GM19467 (cell line): Measurements from ENCODE around the gene FOXK1.

ENCODE experiments used
- ATAC-seq: cut with Tn5 transposase; IDR thresholded peaks from one replicate; pipeline ENCODE4 v1.9.1; 2021; ENCODE audit warnings: mild to moderate bottlenecking, moderate library complexity; ENCODE audit not compliant: unreplicated experiment

Gene FOXK1

DNA sequence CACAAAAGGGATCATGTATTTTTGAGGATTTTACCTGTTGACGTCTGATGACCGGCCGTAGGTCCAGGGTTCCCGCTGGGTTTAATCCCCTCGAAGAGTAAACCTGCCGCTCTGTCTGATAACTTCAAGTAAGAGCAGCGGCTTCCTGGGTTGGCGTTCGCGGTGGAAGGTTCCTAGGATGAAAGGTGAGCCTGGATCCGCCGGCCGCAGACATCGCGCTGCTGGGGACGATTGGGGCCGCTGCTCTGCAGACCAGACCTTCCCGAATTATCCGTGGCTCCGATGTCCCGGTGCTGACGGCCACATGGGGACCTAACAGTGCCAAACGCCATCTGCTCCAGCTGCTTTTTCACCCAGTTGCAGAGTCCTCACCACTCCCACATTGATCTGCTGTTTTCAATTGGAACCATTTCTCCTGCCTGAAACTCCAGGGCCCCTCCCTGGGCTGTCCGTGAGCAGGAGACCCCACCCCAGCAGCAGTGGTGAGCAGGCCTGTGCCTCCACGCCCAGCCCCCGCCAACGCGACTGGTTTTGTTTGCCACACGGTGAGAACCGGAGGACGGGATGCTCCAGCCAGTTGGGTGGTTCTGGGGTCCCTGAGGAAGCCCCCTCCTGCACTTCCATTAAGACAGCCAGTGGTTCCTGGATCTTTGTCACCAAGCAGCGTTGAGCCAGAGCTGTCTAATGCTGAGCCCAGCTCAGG is 81.1 kb downstream of the FOXK1 start:
- ATAC-seq, result no peak

DNA sequence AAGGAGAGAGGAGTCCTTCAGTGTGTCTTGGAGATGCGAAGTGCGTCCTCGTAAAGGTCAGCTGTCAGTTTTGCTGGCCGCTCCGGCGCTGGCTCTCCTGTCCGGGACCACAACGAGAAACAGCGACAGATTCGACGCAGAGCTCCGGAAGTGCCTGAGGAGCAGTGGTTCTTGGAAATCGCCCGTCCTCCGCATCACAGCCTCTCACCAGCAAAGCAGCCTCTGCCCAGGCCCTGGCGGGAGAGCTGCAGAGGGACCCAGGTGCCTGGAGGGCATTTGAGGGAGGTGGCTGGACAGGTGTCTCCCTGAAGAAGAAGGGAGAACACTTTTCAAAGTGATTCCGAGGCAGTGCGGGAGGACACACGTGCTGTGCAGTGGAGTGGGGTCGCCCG is 81.7 kb downstream of the FOXK1 start:
- ATAC-seq, result no peak

GRCh38 chr7:4764402-4765007 is 82.4 kb downstream of the FOXK1 start:
- ATAC-seq, result no peak

GRCh38 chr7:4765776-4766490 is 83.8 kb downstream of the FOXK1 start:
- ATAC-seq, result no peak

DNA sequence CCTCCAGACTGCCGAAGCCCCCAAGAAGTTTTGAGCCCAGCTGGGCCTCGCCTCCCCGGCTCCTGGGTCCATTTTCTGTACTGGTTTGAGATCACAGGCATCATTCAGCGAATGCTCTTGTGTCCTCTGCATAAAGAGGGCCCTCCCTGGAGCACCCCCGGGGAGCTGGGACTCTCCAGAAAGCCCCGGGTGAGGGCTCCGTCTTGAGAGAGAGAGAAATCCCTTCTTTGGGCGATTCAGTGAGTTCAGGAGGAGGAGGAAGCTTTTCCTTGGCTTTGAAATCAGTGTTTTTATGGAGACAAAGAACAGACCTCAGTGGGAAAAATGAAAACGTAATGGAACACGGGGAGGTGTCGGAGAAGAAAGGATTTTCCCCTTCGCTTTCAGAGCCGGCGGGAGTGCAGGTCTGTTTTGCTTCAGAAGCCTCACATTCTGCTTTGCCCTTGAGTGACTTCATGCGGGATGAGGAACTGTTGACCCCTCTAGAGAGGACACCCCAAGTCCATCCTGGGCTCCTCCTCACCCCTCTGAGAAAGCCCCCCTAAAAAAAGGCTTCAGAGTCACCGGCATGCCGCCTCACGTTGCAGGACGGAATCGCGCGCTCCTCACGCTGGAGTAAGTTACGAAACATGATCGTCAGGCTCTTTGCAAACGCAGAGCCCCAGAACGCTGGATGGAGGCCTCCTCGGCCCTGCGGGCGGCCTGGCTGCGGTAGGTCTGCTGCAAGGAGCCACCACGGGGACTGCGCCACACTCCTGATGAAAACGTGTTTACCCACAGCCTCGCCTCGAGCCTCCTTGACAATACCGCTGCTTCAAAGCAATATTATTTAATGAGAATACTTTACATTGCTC is 84.8 kb downstream of the FOXK1 start:
- ATAC-seq, result no peak

GRCh38 chr7:4768597-4769569 is 86.8 kb downstream of the FOXK1 start:
- no peak for ATAC-seq

DNA sequence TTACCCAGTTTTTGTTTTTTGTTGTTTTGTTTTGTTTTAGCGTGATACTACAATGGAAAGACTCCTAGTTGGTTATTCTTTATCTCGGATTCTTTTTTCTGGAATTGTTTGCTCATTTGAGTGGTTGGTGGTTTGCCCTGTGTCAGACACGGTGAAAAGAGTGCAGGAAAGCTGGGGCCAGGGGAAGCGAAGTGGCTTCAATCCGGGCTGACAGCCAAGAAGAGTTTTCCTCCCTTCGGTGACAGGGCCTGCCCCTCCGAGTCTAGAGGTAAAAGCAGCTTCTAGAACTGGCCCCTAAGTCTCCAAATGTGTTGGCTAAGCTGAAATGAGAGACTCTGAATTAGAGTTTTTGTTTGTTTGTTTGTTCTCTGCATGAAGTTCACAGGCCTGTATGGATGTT is 87.7 kb downstream of the FOXK1 start:
- ATAC-seq, result no peak

DNA sequence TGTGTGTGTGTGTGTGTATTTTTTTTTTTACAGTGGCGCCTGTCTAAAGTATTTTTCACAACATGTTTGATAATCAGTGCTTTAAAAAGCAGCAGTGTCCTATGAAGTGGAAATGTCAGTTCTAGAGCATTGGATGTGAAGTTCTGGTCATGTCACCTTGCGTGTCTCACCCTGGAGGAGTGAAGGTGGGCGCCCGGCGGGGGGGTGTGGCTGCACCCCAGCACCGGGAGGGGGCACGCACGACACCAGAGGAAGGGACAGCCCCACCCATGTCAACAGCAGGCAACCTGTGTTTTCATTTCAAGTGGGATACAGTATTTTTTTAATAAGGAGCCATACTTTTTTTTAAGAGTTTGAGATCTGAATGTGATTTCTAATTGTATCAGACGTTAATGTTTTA is 88.8 kb downstream of the FOXK1 start:
- ATAC-seq, result no peak

- ATAC-seq, result no peak
Observed at GRCh38 chr7:4771737-4772136, 89.6 kb downstream of the FOXK1 start.

GRCh38 chr7:4772306-4772705 is 90.2 kb downstream of the FOXK1 start:
- no peak for ATAC-seq

- ATAC-seq, result no peak
Observed at GRCh38 chr7:4774007-4774406, 91.9 kb downstream of the FOXK1 start.

DNA sequence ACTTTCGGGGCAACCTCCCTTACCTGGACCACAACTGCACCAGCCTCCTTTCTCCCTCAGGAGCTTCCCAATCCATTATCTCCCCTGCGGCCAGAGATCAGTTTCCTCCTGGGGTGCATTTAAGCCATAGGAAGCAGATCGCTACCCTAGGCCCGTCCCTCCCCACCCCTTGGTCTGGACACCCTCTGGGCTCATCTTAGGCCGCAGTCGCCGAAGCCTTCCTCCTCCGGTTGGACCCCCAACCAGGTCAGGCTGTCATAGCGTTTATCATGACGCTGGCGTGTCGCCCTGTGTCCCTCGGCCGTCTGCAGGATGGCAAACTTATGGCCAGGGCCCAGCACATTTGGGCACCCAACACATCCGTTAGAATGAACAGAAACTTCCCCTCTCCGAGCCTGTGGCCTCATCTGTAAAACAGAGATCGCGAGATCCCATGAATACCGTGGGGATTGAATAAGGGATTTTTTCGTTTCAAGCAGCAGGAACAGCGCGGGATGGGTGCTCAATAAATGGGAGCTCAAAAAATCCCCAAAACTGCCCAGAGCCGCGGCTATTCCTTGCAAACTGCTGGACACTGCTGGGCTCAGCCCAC is 92.7 kb downstream of the FOXK1 start:
- peak; percentile 18 for ATAC-seq

DNA sequence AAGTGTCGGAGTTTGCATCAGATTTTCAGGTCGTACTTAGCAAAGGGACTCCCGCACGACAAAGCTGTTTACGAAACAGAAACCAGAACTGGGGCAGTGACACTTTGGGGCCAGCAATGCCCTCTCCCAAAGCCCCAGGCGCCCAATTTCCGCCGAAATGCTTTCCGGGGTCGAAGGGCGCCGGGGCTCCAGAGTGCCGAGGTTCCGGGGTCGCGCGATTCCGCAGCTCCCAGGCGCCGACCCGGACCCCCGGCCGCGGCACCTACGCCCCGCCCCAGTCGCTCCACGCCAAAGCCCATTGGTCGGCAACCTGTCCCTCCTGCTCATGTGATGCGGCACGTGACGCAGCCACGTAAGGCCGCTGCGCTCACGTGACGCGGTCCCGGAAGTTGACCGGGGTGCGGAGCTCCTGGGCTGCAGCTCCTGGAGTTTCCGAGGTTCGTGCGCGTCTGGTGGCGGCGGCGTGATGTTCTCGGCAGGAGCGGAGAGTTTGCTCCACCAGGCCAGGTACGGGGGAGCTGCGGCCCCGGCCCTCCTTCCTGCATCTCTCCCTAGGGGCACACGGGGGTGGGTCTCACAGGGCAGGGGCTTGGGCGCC is 93.3 kb downstream of the FOXK1 start, which contains the start of gene AP5Z1:
Gene AP5Z1, plus strand, starts transcription at position 374 of the 598 bp plus-strand sequence. Its CDS starts 93 bp downstream, at position 467.
- ATAC-seq, result peak; percentile 93

GRCh38 chr7:4775848-4776623 is 93.9 kb downstream of the FOXK1 start:
- peak; percentile 7 for ATAC-seq

DNA sequence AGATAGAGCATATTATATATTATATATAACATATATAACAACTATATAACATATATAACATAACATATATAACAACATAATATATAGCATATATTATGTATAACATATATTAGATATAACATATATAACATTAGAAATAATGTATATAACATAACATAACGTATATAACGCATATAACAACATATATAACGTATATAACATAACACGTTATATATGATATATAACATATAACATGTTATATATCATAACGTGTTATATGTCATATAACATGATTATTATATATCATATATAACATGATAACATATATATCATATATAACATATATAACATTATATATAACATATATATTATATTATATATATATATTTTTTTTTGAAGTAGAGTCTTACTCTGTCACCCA is 97.0 kb downstream of the FOXK1 start:
- ATAC-seq, result no peak

- ATAC-seq, result no peak
Observed at GRCh38 chr7:4781366-4782069, 99.4 kb downstream of the FOXK1 start.

DNA sequence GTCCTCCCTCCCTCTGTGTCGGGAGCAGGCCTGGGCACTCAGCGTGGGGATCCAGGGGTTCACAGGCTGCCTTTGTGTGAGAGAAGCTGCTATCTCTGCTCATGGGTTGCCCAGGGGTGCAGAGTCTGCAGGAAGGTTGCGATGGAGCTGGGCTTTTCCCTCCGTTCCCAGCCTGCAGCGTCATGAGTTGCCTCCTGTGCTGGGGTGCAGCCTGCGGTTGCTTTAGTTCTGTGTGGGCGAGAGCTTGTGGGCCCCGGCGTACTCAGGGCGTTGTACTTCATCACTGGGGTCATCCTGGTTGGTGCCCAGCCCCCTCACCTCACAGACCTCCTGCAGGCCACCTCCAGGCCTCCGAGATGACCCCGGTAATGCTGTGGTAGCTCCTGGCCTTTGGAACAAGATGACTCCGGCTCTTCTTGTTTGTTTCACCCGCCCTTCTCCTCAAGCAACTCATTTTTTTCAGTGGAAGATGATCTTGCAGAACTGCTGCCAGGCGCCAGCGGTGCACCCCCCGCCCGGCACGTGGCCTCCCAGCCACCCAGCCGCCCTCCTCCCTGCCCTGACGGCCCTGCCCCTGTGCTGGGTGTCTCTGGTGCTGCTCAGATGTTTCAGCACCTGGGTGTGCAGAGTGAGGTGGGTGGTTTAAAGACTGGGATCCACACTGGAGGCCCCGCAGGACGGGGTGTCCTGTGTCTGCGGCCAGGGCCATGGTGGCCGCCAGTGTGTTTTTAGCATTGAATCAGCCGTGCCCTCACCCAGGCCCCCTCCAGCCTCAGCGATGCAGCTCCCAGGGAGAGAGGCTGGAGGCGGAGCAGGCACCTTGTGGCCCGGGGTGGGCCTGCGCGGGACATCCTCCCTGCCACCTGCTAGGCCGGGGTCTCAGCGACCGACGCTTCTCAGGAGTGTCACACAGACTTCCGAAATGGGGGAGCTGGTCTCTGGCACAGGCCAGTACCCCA is 100.5 kb downstream of the FOXK1 start:
- no peak for ATAC-seq
